ENCODE data around the gene FGF22.

The FGF22 gene

DNA sequence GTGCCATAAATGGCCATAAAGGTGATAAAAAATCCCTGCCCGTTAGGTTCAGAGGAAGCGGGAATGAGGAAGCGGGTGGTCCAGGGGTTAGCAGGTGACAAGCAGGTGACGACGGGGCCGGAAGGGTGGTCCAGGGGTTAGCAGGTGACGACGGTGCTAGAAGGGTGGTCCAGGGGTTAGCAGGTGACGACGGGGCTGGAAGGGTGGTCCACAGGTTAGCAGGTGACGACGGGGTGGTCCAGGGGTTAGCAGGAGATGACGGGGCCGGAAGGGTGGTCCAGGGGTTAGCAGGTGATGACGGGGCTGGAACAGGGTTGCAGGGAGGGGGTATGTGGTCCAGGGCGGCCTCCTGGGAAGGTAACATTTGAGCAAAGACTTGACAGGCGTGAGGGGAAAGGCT lies 49.3 kb downstream of the FGF22 start:
- no peak for TF ChIP-seq CTCF (IDR thresholded peaks at IDR 0.05; ENCODE audit: low read depth, low read length, missing control alignments)
- in situ Hi-C loops (cut with HindIII; ENCODE audit: low sequenced_read_pairs), result no loop called here
- H3K4me3 ChIP-seq (ENCODE audit: low read depth, low read length), result no peak overlapping the region
- DNase-seq (ENCODE audit: low read depth), result no peak

- no peak overlapping the region for H3K4me3 ChIP-seq (ENCODE audit: low read depth, low read length)
- DNase-seq (ENCODE audit: low read depth), result no peak
- in situ Hi-C loops (cut with HindIII; ENCODE audit: low sequenced_read_pairs), result no loop called here
- TF ChIP-seq CTCF (IDR thresholded peaks at IDR 0.05; ENCODE audit: low read depth, low read length, missing control alignments), result no peak
Observed at GRCh38 chr19:690203-690602, 50.5 kb downstream of the FGF22 start.
